ENCODE results near the gene SIRPA. TPM values are rescaled to one million over a fixed set of nuclear protein-coding genes. Genes with fewer than 3 reads are reported as not detected.

Gene SIRPA
- total RNA-seq, 1 donor from 2014 or later: 13.0 TPM

DNA sequence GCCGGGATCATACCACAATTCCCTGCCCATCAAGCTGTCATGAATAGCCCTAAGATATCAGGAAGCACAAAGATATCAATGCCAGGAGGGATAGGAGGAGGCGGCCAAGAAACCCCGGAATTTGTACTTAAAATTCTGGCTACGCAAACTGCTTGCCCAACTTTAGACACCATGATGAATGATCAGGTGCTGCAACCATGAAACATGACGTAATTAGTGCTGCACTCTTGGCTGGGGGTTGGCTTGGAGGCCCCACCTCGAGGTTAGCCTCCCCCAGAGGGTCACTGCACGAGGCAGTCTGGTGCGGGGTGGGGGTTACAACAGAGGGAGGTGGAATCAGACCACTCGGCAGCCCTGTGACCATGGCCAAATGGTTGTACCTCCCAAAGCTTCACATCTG lies 8.9 kb downstream of the SIRPA start:
- no peak for TF ChIP-seq CTCF (IDR thresholded peaks at IDR 0.05)
- Mint-ChIP-seq H3K36me3 (ENCODE audit: unreplicated experiment) (no peaks in the 10 kb centered on the region), H3K4me1 (ENCODE audit: unreplicated experiment) (peaks cover 9% of the 10 kb centered on the region), H3K27ac (ENCODE audit: unreplicated experiment) (no peak overlapping the region), H3K27me3 (ENCODE audit: unreplicated experiment) (no peaks in the 10 kb centered on the region), H3K4me3 (ENCODE audit: unreplicated experiment) (no peak overlapping the region), H3K9me3 (ENCODE audit: unreplicated experiment) (no peaks in the 10 kb centered on the region)
- no peak for DNase-seq (ENCODE audit: extremely low spot score, unreplicated experiment)

DNA sequence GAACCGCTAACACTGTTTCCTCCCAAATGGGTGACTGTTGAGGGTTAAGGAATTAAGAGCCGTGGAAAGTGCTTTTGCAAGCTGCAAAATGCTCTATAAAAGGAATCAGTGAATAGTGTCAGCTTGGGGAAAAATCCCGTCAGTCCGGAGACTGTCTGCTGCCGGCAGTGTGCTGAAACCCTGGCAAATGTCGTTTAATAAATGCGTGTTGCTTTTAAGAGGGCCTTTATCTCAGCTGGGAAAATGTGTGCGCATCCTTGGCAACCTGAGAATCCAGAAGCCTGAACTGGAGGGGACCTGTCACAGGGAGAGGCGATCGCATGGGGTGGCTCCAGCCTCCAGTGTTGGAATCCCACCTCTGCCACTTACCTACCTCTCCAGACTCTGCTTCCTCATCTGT lies 9.8 kb downstream of the SIRPA start:
- no peak for TF ChIP-seq CTCF (IDR thresholded peaks at IDR 0.05)
- no peak for DNase-seq (ENCODE audit: extremely low spot score, unreplicated experiment)
- H3K4me1 Mint-ChIP-seq (ENCODE audit: unreplicated experiment): peaks cover 5% of the 10 kb centered on the region
- H3K27me3 Mint-ChIP-seq (ENCODE audit: unreplicated experiment): no peaks in the 10 kb centered on the region
- H3K36me3 Mint-ChIP-seq (ENCODE audit: unreplicated experiment): no peaks in the 10 kb centered on the region
- no peak overlapping the region for H3K4me3 Mint-ChIP-seq (ENCODE audit: unreplicated experiment)
- H3K27ac Mint-ChIP-seq (ENCODE audit: unreplicated experiment): no peak overlapping the region
- H3K9me3 Mint-ChIP-seq (ENCODE audit: unreplicated experiment): no peaks in the 10 kb centered on the region

DNA sequence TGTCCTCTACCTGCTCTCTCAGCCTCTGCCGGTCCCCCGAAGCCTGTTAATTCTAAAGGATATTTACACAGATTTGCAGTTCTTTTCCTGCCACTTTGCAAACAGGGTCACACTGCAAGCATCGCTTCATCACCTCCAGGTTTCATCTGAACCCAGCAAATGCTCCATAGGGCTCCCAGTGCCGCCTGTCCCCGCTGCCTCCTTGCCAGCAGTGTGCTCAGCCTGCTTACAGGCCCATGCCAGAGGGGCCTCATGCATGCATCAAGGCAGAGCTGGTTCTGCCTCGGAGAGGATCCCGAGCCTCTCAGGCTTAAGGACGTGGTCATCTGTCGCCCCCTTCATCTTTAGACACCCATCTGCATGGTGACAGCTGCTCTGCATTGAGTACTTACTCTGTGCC lies 10.5 kb downstream of the SIRPA start:
- peaks cover 3% of the 10 kb centered on the region for H3K4me1 Mint-ChIP-seq (ENCODE audit: unreplicated experiment)

DNA sequence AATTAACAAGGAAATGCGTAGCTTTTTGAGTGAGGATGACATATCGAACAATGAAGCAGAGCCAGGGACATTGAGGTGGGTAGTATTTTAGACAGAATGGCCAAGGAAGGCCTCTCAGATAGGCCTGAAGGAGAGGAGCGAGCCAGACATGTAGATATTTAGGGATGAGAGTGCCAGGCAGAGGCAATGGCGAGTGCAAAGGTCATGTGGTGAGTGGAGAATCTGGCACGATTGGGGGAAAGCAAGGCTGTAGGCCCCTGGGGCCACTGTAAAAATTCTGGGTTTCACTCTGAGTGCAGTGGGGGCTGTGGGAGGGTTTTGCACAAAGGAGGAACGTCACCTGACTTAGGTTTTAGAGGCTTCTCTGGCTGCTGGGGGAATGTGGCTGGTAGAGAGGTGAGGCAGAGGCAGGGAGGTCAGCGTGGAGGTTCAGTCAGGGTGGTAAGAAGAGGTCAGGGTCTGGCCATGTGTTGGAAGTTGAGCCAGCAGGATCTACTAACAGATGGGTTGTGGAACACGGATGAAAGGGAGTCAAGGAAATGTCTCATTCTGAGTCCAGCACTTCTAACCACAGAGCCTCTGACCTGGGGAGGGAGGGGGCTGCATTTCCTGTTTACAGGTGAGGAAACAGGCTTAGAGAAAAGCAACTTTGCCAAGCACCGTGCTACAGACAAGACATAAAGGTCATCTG lies 11.3 kb downstream of the SIRPA start:
- Mint-ChIP-seq H3K27me3 (ENCODE audit: unreplicated experiment) (no peaks in the 10 kb centered on the region), H3K9me3 (ENCODE audit: unreplicated experiment) (no peaks in the 10 kb centered on the region), H3K4me1 (ENCODE audit: unreplicated experiment) (peaks cover 3% of the 10 kb centered on the region), H3K27ac (ENCODE audit: unreplicated experiment) (no peak overlapping the region), H3K36me3 (ENCODE audit: unreplicated experiment) (no peaks in the 10 kb centered on the region), H3K4me3 (ENCODE audit: unreplicated experiment) (no peak overlapping the region)
- no peak for DNase-seq (ENCODE audit: extremely low spot score, unreplicated experiment)
- TF ChIP-seq CTCF (IDR thresholded peaks at IDR 0.05): no peak

More for the DNA sequence above, 10.5 kb downstream of the SIRPA start:
- no peak for DNase-seq (ENCODE audit: extremely low spot score, unreplicated experiment)
- no peaks in the 10 kb centered on the region for H3K27me3 Mint-ChIP-seq (ENCODE audit: unreplicated experiment)
- H3K36me3 Mint-ChIP-seq (ENCODE audit: unreplicated experiment): no peaks in the 10 kb centered on the region
- TF ChIP-seq CTCF (IDR thresholded peaks at IDR 0.05): no peak
- H3K9me3 Mint-ChIP-seq (ENCODE audit: unreplicated experiment): no peaks in the 10 kb centered on the region
- H3K27ac Mint-ChIP-seq (ENCODE audit: unreplicated experiment): no peak overlapping the region
- no peak overlapping the region for H3K4me3 Mint-ChIP-seq (ENCODE audit: unreplicated experiment)

- H3K4me3 Mint-ChIP-seq (ENCODE audit: unreplicated experiment): no peak overlapping the region
- H3K36me3 Mint-ChIP-seq (ENCODE audit: unreplicated experiment): no peaks in the 10 kb centered on the region
- TF ChIP-seq CTCF (IDR thresholded peaks at IDR 0.05): no peak
- H3K27ac Mint-ChIP-seq (ENCODE audit: unreplicated experiment): no peak overlapping the region
- H3K9me3 Mint-ChIP-seq (ENCODE audit: unreplicated experiment): no peaks in the 10 kb centered on the region
- H3K4me1 Mint-ChIP-seq (ENCODE audit: unreplicated experiment): peaks cover 3% of the 10 kb centered on the region
- no peaks in the 10 kb centered on the region for H3K27me3 Mint-ChIP-seq (ENCODE audit: unreplicated experiment)
- no peak for DNase-seq (ENCODE audit: extremely low spot score, unreplicated experiment)
Observed at GRCh38 chr20:1907586-1907985, 12.4 kb downstream of the SIRPA start.
